Body of pancreas (tissue), 4 donors: ENCODE measurements around the gene SHOC2. TPM values are rescaled to one million over a fixed set of nuclear protein-coding genes. Genes with fewer than 3 reads are reported as not detected.

ENCODE experiments used
- ATAC-seq: fragments of 150-250 bp; one replicate; pipeline ENCODE4 v1.9.1; 2016
- DNase-seq, 4 donors: peaks; one replicate each; pipeline ENCODE4 v3.0.0-alpha.2; 2019
- H3K27ac ChIP-seq, 4 donors: fragments of 200-600 bp; sonication (generic); 1 replicate in 3 of 4; 2 replicates in 1 of 4; pipeline versions ENCODE4 v1.5.1 to v1.6.1; 2016 to 2019; ENCODE audit warnings: mild to moderate bottlenecking in 1 of 4, mixed read lengths in 1 of 4, moderate library complexity in 1 of 4
- H3K27me3 ChIP-seq, 2 donors: fragments of 200-600 bp; sonication (generic); one replicate each; pipeline ENCODE4 v1.6.0; 2016; ENCODE audit warnings: mild to moderate bottlenecking in 1 of 2
- H3K36me3 ChIP-seq, 2 donors: fragments of 200-600 bp; sonication (generic); replicated peaks in 1 of 2; 2 replicates each; pipeline ENCODE4 v1.5.1; 2016; ENCODE audit warnings: low read depth in 2 of 2; ENCODE audit not compliant: insufficient read depth in 1 of 2
- H3K4me1 ChIP-seq: fragments of 200-600 bp; sonication (generic); one replicate; pipeline ENCODE4 v1.6.0; 2016
- H3K4me3 ChIP-seq, 2 donors: fragments of 200-600 bp; sonication (generic); 1 replicate in 1 of 2; 2 replicates in 1 of 2; pipeline ENCODE4 v1.5.1; 2016 to 2019
- H3K9me3 ChIP-seq, 3 donors: fragments of 200-600 bp; sonication (generic); 1 replicate in 2 of 3; 2 replicates in 1 of 3; pipeline ENCODE4 v1.5.1; 2016
- POLR2A ChIP-seq, 3 donors: fragments of 450-650 bp; IDR thresholded peaks; one replicate each; pipeline ENCODE4 v1.6.1; 2016; ENCODE audit warnings: antibody characterized with exemption in 3 of 3, mild to moderate bottlenecking in 2 of 3
- WGBS, 2 donors: methylation state at CpG; one replicate each; pipeline ENCODE4 v1.1.5; 2017; 5-methylcytosine and 5-hydroxymethylcytosine counted together
- intact Hi-C: fragments of 100-400 bp; cut with DNase I; formaldehyde crosslinking; loops from one replicate; pipeline ENCODE4 v1.15.1; 2023
- total RNA-seq, 2 donors: library from RNA; depleted of rRNA; stranded (reverse); fragments of >200 nt; gene quantifications; one replicate each; pipeline ENCODE4 v1.1.0, GENCODE V29; 2016
- TF ChIP-seq, protein P1 (sequence below), 7 experiments: fragments of 450-650 bp in 4 of 7; fragments of 200-600 bp in 3 of 7; sonication (generic) in 3 of 7; IDR thresholded peaks; one replicate each; pipeline ENCODE4 v1.5.1; 2016 to 2019; ENCODE audit warnings: antibody characterized with exemption in 7 of 7

SHOC2 gene
- total RNA-seq, 2 donors from 2014 or later: 24.1 to 26.0 TPM

GRCh38 chr10:110932505-110933180 lies 13.2 kb downstream of the SHOC2 start:
- no peaks in the 10 kb centered on the region for H3K9me3 ChIP-seq
- no peak for DNase-seq
- H3K27me3 ChIP-seq: no peaks in the 10 kb centered on the region
- intact Hi-C loops: no loop called here
- no peaks in the 10 kb centered on the region for H3K36me3 ChIP-seq
- H3K4me1 ChIP-seq: peaks cover 34% of the 10 kb centered on the region
- peak overlapping the region in 1 of 4 donors; percentile 44 for H3K27ac ChIP-seq
- TF ChIP-seq, protein P1, sequence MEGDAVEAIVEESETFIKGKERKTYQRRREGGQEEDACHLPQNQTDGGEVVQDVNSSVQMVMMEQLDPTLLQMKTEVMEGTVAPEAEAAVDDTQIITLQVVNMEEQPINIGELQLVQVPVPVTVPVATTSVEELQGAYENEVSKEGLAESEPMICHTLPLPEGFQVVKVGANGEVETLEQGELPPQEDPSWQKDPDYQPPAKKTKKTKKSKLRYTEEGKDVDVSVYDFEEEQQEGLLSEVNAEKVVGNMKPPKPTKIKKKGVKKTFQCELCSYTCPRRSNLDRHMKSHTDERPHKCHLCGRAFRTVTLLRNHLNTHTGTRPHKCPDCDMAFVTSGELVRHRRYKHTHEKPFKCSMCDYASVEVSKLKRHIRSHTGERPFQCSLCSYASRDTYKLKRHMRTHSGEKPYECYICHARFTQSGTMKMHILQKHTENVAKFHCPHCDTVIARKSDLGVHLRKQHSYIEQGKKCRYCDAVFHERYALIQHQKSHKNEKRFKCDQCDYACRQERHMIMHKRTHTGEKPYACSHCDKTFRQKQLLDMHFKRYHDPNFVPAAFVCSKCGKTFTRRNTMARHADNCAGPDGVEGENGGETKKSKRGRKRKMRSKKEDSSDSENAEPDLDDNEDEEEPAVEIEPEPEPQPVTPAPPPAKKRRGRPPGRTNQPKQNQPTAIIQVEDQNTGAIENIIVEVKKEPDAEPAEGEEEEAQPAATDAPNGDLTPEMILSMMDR (IDR thresholded peaks at IDR 0.05): no peak
- no peak for TF ChIP-seq POLR2A (IDR thresholded peaks at IDR 0.05)
- 32 to 48% methylated on average over 1 of the region's 1 CpG for WGBS, 2 donors
- no peak for ATAC-seq
- H3K4me3 ChIP-seq: no peak overlapping the region

- TF ChIP-seq POLR2A (IDR thresholded peaks at IDR 0.05): no peak
- TF ChIP-seq, protein P1 (IDR thresholded peaks at IDR 0.05): no peak
- intact Hi-C loops: no loop called here
- Histone ChIP-seq H3K9me3 (no peaks in the 10 kb centered on the region), H3K4me1 (peaks cover 9% of the 10 kb centered on the region), H3K36me3 (no peaks in the 10 kb centered on the region), H3K27ac (no peak overlapping the region), H3K4me3 (no peak overlapping the region), H3K27me3 (no peaks in the 10 kb centered on the region)
- DNase-seq (no peak), ATAC-seq (no peak)
- WGBS, 2 donors: 98 to 99% methylated on average over 18 of the region's 18 CpGs
Measured at GRCh38 chr10:110936757-110937156, 17.4 kb downstream of the SHOC2 start.

- Histone ChIP-seq H3K4me1 (no peaks in the 10 kb centered on the region), H3K27me3 (no peaks in the 10 kb centered on the region), H3K4me3 (no peak overlapping the region), H3K9me3 (no peaks in the 10 kb centered on the region), H3K27ac (no peak overlapping the region), H3K36me3 (no peaks in the 10 kb centered on the region)
- intact Hi-C loops: no loop called here
- 89 to 96% methylated on average over 4 of the region's 4 CpGs for WGBS, 2 donors
- no peak for ATAC-seq
- TF ChIP-seq, protein P1 (IDR thresholded peaks at IDR 0.05): no peak
- TF ChIP-seq POLR2A (IDR thresholded peaks at IDR 0.05): no peak
- no peak for DNase-seq
Measured at GRCh38 chr10:110939419-110939818, 20.0 kb downstream of the SHOC2 start.

DNA sequence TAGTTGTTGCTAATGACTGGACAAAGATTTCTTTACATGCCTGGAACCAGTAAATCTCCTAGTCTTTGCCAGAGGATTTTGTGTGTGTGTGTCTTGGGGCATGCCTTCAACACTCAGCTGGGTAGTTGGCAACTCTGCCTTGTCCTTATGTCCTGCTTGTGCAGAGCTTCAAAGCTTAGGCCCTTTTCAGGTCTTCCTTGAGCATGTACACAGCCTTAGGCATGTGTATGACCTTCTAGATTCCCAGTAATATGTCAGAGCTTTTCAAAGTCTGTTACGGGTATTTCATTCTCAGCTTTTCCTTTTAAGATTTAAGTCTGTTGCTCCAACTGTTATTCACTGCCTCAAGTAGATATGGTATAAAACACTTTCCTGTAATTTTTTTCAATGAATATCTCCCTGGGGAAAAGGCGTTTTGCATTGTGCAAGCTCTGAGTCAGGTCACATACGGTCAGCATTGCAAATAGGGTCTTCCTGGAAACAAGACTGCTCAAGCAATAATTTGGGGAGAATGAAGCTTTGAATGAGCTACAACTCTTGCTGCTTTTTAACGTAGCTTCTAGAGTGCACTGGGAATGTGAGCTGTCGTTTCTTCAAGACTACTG lies 25.5 kb downstream of the SHOC2 start:
- 76 to 80% methylated on average over 5 of the region's 5 CpGs for WGBS, 2 donors
- no peak for ATAC-seq

More for the DNA sequence above, 25.5 kb downstream of the SHOC2 start:
- Histone ChIP-seq H3K27me3 (no peaks in the 10 kb centered on the region), H3K4me1 (peaks cover 8% of the 10 kb centered on the region), H3K36me3 (no peaks in the 10 kb centered on the region), H3K4me3 (no peak overlapping the region), H3K9me3 (no peaks in the 10 kb centered on the region), H3K27ac (no peak overlapping the region)
- no peak for DNase-seq
- TF ChIP-seq POLR2A (IDR thresholded peaks at IDR 0.05): no peak
- TF ChIP-seq, protein P1 (IDR thresholded peaks at IDR 0.05): no peak
- intact Hi-C loops: no loop called here
